ENCODE measurements around the gene GNB5.
"Not testable (repeated sequence)": the region's sequence is repeated elsewhere in the genome, so short reads cannot be mapped to it uniquely, and the experiment has no call there.

The GNB5 gene

GRCh38 chr15:52111517-52112202 lies 79.5 kb downstream of the GNB5 start:
- DNase-seq = no peak

- DNase-seq = no peak
These were observed 81.4 kb downstream of the GNB5 start for GRCh38 chr15:52109559-52110451.

- no peak for DNase-seq
These were observed 84.0 kb downstream of the GNB5 start for GRCh38 chr15:52107238-52107637.

GRCh38 chr15:52106641-52107040 lies 84.6 kb downstream of the GNB5 start:
- no peak for DNase-seq

GRCh38 chr15:52105846-52106245 lies 85.3 kb downstream of the GNB5 start:
- DNase-seq = no peak

GRCh38 chr15:52104532-52105004 lies 86.6 kb downstream of the GNB5 start:
- no peak for DNase-seq

- peak; percentile 96 for DNase-seq
These were observed 87.7 kb downstream of the GNB5 start for GRCh38 chr15:52103217-52104207.

GRCh38 chr15:52102463-52102862 lies 88.7 kb downstream of the GNB5 start:
- peak; percentile 91 for DNase-seq

GRCh38 chr15:52101542-52102323 lies 89.5 kb downstream of the GNB5 start:
- no peak for DNase-seq

GRCh38 chr15:52100807-52101442 lies 90.3 kb downstream of the GNB5 start:
- peak; percentile 86 for DNase-seq

- DNase-seq = no peak
These were observed 91.4 kb downstream of the GNB5 start for GRCh38 chr15:52099651-52100272.

GRCh38 chr15:52098323-52098722 lies 92.9 kb downstream of the GNB5 start:
- DNase-seq = peak; percentile 33

- DNase-seq = no peak
These were observed 94.0 kb downstream of the GNB5 start for GRCh38 chr15:52097180-52097579.

GRCh38 chr15:52096536-52096935 lies 94.7 kb downstream of the GNB5 start:
- DNase-seq = not testable (repeated sequence)

- peak; percentile 98 for DNase-seq
These were observed 95.5 kb downstream of the GNB5 start for GRCh38 chr15:52095597-52096262.

- no peak for DNase-seq
These were observed 96.2 kb downstream of the GNB5 start for GRCh38 chr15:52094811-52095584.

GRCh38 chr15:52093539-52094510 lies 97.4 kb downstream of the GNB5 start:
- peak; percentile 95 for DNase-seq

GRCh38 chr15:52093167-52093538 lies 98.0 kb downstream of the GNB5 start:
- no peak for DNase-seq
